Common myeloid progenitor, CD34-positive (primary cell): Measurements from ENCODE around the gene TADA1. TPM values are rescaled to one million over a fixed set of nuclear protein-coding genes. Genes with fewer than 3 reads are reported as not detected.

Experiments used
- CTCF ChIA-PET: fragments of 350-600 bp; sonication (Branson Sonifier 250); formaldehyde crosslinking; loops from one replicate; lab custom pipeline; 2021; ENCODE audit warnings: antibody characterized with exemption; lab: Charles Lee
- POLR2A ChIA-PET: fragments of 350-600 bp; sonication (Branson Sonifier 250); formaldehyde crosslinking; loops from one replicate; lab custom pipeline; 2021; ENCODE audit warnings: antibody characterized with exemption; lab: Charles Lee
- DNase-seq, 3 donors: peaks; one replicate each; pipeline versions ENCODE4 v3.0.0 to v3.0.0-alpha.2; 2013
- H3K27ac ChIP-seq, 2 experiments: 1 replicate in 1 of 2; 2 replicates in 1 of 2; pipeline ENCODE4 v1.7.0; 2013; ENCODE audit warnings: inconsistent platforms in 2 of 2, low read length in 2 of 2, mild to moderate bottlenecking in 2 of 2, low read depth in 1 of 2, moderate library complexity in 1 of 2; ENCODE audit not compliant: severe bottlenecking in 2 of 2, insufficient read depth in 1 of 2, poor library complexity in 1 of 2
- H3K27me3 ChIP-seq, 5 experiments: replicated peaks in 2 of 5; 1 replicate in 3 of 5; 2 replicates in 2 of 5; pipeline versions ENCODE4 v1.6.1 to v1.7.0; 2013; ENCODE audit warnings: low read length in 4 of 5, mild to moderate bottlenecking in 2 of 5, moderate library complexity in 2 of 5, inconsistent platforms in 1 of 5; ENCODE audit not compliant: insufficient read depth in 5 of 5, control insufficient read depth in 4 of 5
- H3K36me3 ChIP-seq, 4 experiments: 1 replicate in 2 of 4; 2 replicates in 2 of 4; pipeline versions ENCODE4 v1.6.1 to v1.7.0; 2013; ENCODE audit warnings: low read length in 3 of 4, control low read depth in 1 of 4, mild to moderate bottlenecking in 1 of 4; ENCODE audit not compliant: control insufficient read depth in 4 of 4, insufficient read depth in 4 of 4
- H3K4me1 ChIP-seq, 4 experiments: 1 replicate in 3 of 4; 2 replicates in 1 of 4; pipeline versions ENCODE4 v1.6.1 to v1.7.1; 2013; ENCODE audit warnings: low read length in 3 of 4, mild to moderate bottlenecking in 3 of 4, control low read depth in 1 of 4, inconsistent platforms in 1 of 4, moderate library complexity in 1 of 4; ENCODE audit not compliant: control insufficient read depth in 4 of 4, insufficient read depth in 4 of 4; ENCODE audit errors: control extremely low read depth in 1 of 4
- H3K4me3 ChIP-seq, 7 experiments: 1 replicate in 4 of 7; 2 replicates in 3 of 7; pipeline versions ENCODE4 v1.5.1 to v1.7.0; 2013; ENCODE audit warnings: mild to moderate bottlenecking in 7 of 7, low read length in 6 of 7, moderate library complexity in 6 of 7, inconsistent platforms in 2 of 7, low read depth in 2 of 7, control low read depth in 1 of 7; ENCODE audit not compliant: insufficient read depth in 4 of 7, control insufficient read depth in 1 of 7; ENCODE audit errors: extremely low read depth in 1 of 7
- H3K9me3 ChIP-seq, 5 experiments: 1 replicate in 4 of 5; 2 replicates in 1 of 5; pipeline versions ENCODE4 v1.6.1 to v1.7.1; 2013; ENCODE audit warnings: low read length in 4 of 5, mild to moderate bottlenecking in 2 of 5, inconsistent platforms in 1 of 5, low read depth in 1 of 5, moderate library complexity in 1 of 5; ENCODE audit not compliant: control insufficient read depth in 4 of 5, insufficient read depth in 2 of 5; ENCODE audit errors: control extremely low read depth in 1 of 5
- WGBS: methylation state at CpG from one replicate; pipeline ENCODE4 v1.1.5; 2013; ENCODE audit not compliant: insufficient coverage; 5-methylcytosine and 5-hydroxymethylcytosine counted together
- polyA plus RNA-seq: library from polyadenylated mRNA; unstranded; fragments of 120-200 nt; gene quantifications from one replicate; pipeline ENCODE4 v1.2.1, GENCODE V29; 2013

TADA1 gene
- 18.2 TPM for polyA plus RNA-seq

GRCh38 chr1:166875734-166876539 lies at the start of gene TADA1:
Gene TADA1, minus strand, starts transcription at chr1:166876264. Its CDS starts 31 bp downstream, at chr1:166876233.
- Histone ChIP-seq H3K27ac (peak within 1 kb of the TSS; percentile 66 to 85), H3K27me3 (no peaks in the 10 kb centered on the region), H3K4me1 (peaks cover 7 to 23% (median 14%) of the 10 kb centered on the region in 4 experiments), H3K9me3 (no peaks in the 10 kb centered on the region), H3K36me3 (peaks cover 0 to 10% (median under 1%) of the 10 kb centered on the region in 4 experiments), H3K4me3 (peak within 1 kb of the TSS; percentile 40 to 92 (median 80))
- under 1% methylated on average over 84 of the region's 84 CpGs for WGBS
- CTCF ChIA-PET = interaction anchor here (0.9 to 13.2 kb wide), 4 partner anchors 17 to 185 kb away, joined by 3 to 172 read pairs (median 4); partner anchors contain the start of gene POGK
- POLR2A ChIA-PET = interaction anchor here (1.2 kb wide), 1 partner anchor 37 kb away, joined by 3 read pairs; the partner anchor contains the start of gene POGK
- peak; percentile 99 to 100 (median 100) for DNase-seq

GRCh38 chr1:166924823-166925541 lies 48.9 kb upstream of the TADA1 start:
- DNase-seq = no peak
- Histone ChIP-seq H3K4me3 (no peak overlapping the region), H3K27me3 (peaks cover 1 to 29% (median 11%) of the 10 kb centered on the region in 5 experiments), H3K36me3 (no peaks in the 10 kb centered on the region), H3K4me1 (peaks cover 0 to 12% (median 10%) of the 10 kb centered on the region in 4 experiments), H3K27ac (no peak overlapping the region), H3K9me3 (no peaks in the 10 kb centered on the region)
- ChIA-PET CTCF (interaction anchor here (1.0 to 2.3 kb wide), 4 partner anchors 15 to 135 kb away, joined by 3 to 11 read pairs (median 4); no protein-coding TSS in a partner anchor), POLR2A (no interaction called here)
- 85% methylated on average over 3 of the region's 3 CpGs for WGBS

- Histone ChIP-seq H3K27me3 (peaks cover 15 to 59% (median 25%) of the 10 kb centered on the region in 5 experiments), H3K27ac (no peak overlapping the region), H3K36me3 (no peaks in the 10 kb centered on the region), H3K4me3 (peak overlapping the region; percentile 15 to 67 (median 56)), H3K9me3 (no peaks in the 10 kb centered on the region), H3K4me1 (peaks cover 0 to 12% (median 10%) of the 10 kb centered on the region in 4 experiments)
- WGBS = 6% methylated on average over 109 of the region's 113 CpGs
- POLR2A ChIA-PET = no interaction called here
- CTCF ChIA-PET = interaction anchor here (1.4 to 24.8 kb wide), 3 partner anchors 10 to 137 kb away, joined by 4 to 666 read pairs (median 6); no protein-coding TSS in a partner anchor
- peak in 2 of 3 donors; percentile 41 to 53 for DNase-seq
Observed at GRCh38 chr1:166920561-166921475, 44.8 kb upstream of the TADA1 start.

GRCh38 chr1:166918956-166919316 lies 42.9 kb upstream of the TADA1 start:
- Histone ChIP-seq H3K4me1 (peaks cover 0 to 12% (median 10%) of the 10 kb centered on the region in 4 experiments), H3K9me3 (no peaks in the 10 kb centered on the region), H3K27ac (no peak overlapping the region), H3K4me3 (no peak overlapping the region), H3K36me3 (no peaks in the 10 kb centered on the region), H3K27me3 (peaks cover 15 to 59% (median 25%) of the 10 kb centered on the region in 5 experiments)
- ChIA-PET CTCF (interaction anchor here (1.1 to 24.8 kb wide), 4 partner anchors 9 to 139 kb away, joined by 3 to 666 read pairs (median 4); no protein-coding TSS in a partner anchor), POLR2A (interaction anchor here (0.6 kb wide), 1 partner anchor 266 kb away, joined by 3 read pairs; no protein-coding TSS in a partner anchor)
- WGBS = 100% methylated on average over 2 of the region's 2 CpGs
- no peak for DNase-seq

GRCh38 chr1:166918088-166918955 lies 42.3 kb upstream of the TADA1 start:
- H3K27ac ChIP-seq = no peak overlapping the region
- H3K36me3 ChIP-seq = no peaks in the 10 kb centered on the region
- H3K27me3 ChIP-seq = peaks cover 15 to 59% (median 25%) of the 10 kb centered on the region in 5 experiments
- H3K4me1 ChIP-seq = peaks cover 0 to 12% (median 10%) of the 10 kb centered on the region in 4 experiments
- H3K9me3 ChIP-seq = no peaks in the 10 kb centered on the region
- CTCF ChIA-PET = interaction anchor here (1.1 to 24.8 kb wide), 4 partner anchors 8 to 140 kb away, joined by 3 to 666 read pairs (median 4); no protein-coding TSS in a partner anchor
- no peak overlapping the region for H3K4me3 ChIP-seq
- POLR2A ChIA-PET = interaction anchor here (0.6 kb wide), 1 partner anchor 266 kb away, joined by 3 read pairs; no protein-coding TSS in a partner anchor
- DNase-seq = no peak
- 100% methylated on average over 3 of the region's 6 CpGs for WGBS
